GM12878 (cell line): ENCODE data around the gene CLDN5. TPM values are rescaled to one million over a fixed set of nuclear protein-coding genes. Genes with fewer than 3 reads are reported as not detected.

Experiments used
- ATAC-seq: fragments of 200-7000 bp; cut with Tn5 transposase; 3 replicates; pipeline ENCODE4 v1.9.1; 2020; ENCODE audit warnings: mild to moderate bottlenecking, moderate library complexity
- BruUV-seq: library from RNA; stranded (reverse); fragments of 400-500 nt; replicated peaks from 2 replicates; lab custom pipeline; 2021; lab: Mats Ljungman, UMichigan
- CTCF ChIA-PET: fragments of 300-600 bp; sonication (Branson Sonifier 250); formaldehyde crosslinking; extraction: SDS; loops from one replicate; lab custom pipeline; 2021; ENCODE audit warnings: inconsistent platforms; lab: Yijun Ruan, JAX
- POLR2A ChIA-PET: fragments of 350-600 bp; formaldehyde crosslinking; extraction: SDS; loops from one replicate; lab custom pipeline; 2021; ENCODE audit warnings: inconsistent platforms; lab: Charles Lee
- RAD21 ChIA-PET: fragments of 300-600 bp; sonication (Branson Sonifier 250); formaldehyde crosslinking; loops from one replicate; lab custom pipeline; 2023; ENCODE audit warnings: antibody characterized with exemption; ENCODE audit not compliant: unreplicated experiment; lab: Charles Lee
- SMC1A ChIA-PET: fragments of 300-600 bp; sonication (Branson Sonifier 250); formaldehyde crosslinking; loops from one replicate; lab custom pipeline; 2023; ENCODE audit not compliant: unreplicated experiment, uncharacterized antibody; lab: Charles Lee
- DNase-seq: peaks from one replicate; pipeline ENCODE4 v3.0.0-alpha.2; 2011; ENCODE audit warnings: low read depth, low spot score
- FAIRE-seq: peaks from 3 replicates; lab custom pipeline; 2011; peaks lifted over from hg19 to GRCh38; lab: Jason Lieb, UNC
- H2AFZ ChIP-seq: 2 replicates; pipeline ENCODE4 v1.6.0; 2011; ENCODE audit warnings: low read depth, low read length, control low read depth; ENCODE audit not compliant: control insufficient read depth
- H3K27ac ChIP-seq: 2 replicates; pipeline ENCODE4 v1.5.1; 2011; ENCODE audit warnings: control low read depth; ENCODE audit not compliant: control insufficient read depth, insufficient read depth
- H3K27me3 ChIP-seq, 2 experiments: replicated peaks in 1 of 2; 2 replicates each; pipeline versions ENCODE4 v1.6.0 to v1.6.1; 2011; ENCODE audit warnings: low read length in 1 of 2; ENCODE audit not compliant: control insufficient read depth in 2 of 2, insufficient read depth in 2 of 2
- H3K36me3 ChIP-seq, 2 experiments: 2 replicates each; pipeline ENCODE4 v1.5.1; 2011; ENCODE audit warnings: low read length in 1 of 2; ENCODE audit not compliant: control insufficient read depth in 2 of 2, insufficient read depth in 2 of 2
- H3K4me1 ChIP-seq: 2 replicates; pipeline ENCODE4 v1.6.1; 2011; ENCODE audit warnings: mild to moderate bottlenecking, low read length, moderate library complexity, mixed read lengths; ENCODE audit not compliant: control insufficient read depth, insufficient read depth
- H3K4me2 ChIP-seq: 2 replicates; pipeline ENCODE4 v1.6.0; 2011; ENCODE audit warnings: control low read depth; ENCODE audit not compliant: control insufficient read depth, insufficient read depth
- H3K4me3 ChIP-seq: fragments of 200-600 bp; sonication (generic); 2 replicates; pipeline ENCODE4 v1.5.1; 2016
- H3K79me2 ChIP-seq: 2 replicates; pipeline ENCODE4 v1.6.0; 2011; ENCODE audit warnings: low read length; ENCODE audit not compliant: control insufficient read depth, insufficient read depth
- H3K9ac ChIP-seq: 2 replicates; pipeline ENCODE4 v1.8.0; 2011; ENCODE audit warnings: low read length, control low read depth, mixed read lengths; ENCODE audit not compliant: control insufficient read depth, insufficient read depth
- H3K9me3 ChIP-seq: replicated peaks from 3 replicates; pipeline ENCODE4 v1.5.1; 2011; ENCODE audit warnings: mild to moderate bottlenecking, low read length; ENCODE audit not compliant: control insufficient read depth, insufficient read depth
- H4K20me1 ChIP-seq: 2 replicates; pipeline ENCODE4 v1.6.0; 2011; ENCODE audit not compliant: control insufficient read depth, insufficient read depth
- FOXK2 ChIP-seq: fragments of 450-650 bp; IDR thresholded peaks from 2 replicates; pipeline ENCODE4 v1.6.1; 2017; ENCODE audit warnings: mild to moderate bottlenecking, moderate library complexity
- JUND ChIP-seq: IDR thresholded peaks from 2 replicates; pipeline ENCODE4 v1.6.1; 2012; ENCODE audit warnings: low read depth, mild to moderate bottlenecking, low read length, improper control_type of control experiment, moderate library complexity
- LARP7 ChIP-seq: fragments of 450-650 bp; IDR thresholded peaks from 2 replicates; pipeline ENCODE4 v1.6.1; 2017; ENCODE audit warnings: mild to moderate bottlenecking
- SMC3 ChIP-seq: IDR thresholded peaks from 2 replicates; pipeline ENCODE4 v1.6.1; 2011; ENCODE audit warnings: low read length, improper control_type of control experiment, borderline replicate concordance
- STAT1 ChIP-seq: fragments of 450-650 bp; conservative IDR thresholded peaks from 2 replicates; pipeline ENCODE4 v1.6.1; 2014; ENCODE audit warnings: antibody characterized with exemption, mild to moderate bottlenecking
- WGBS: methylation state at CpG from one replicate; pipeline ENCODE4 v1.1.6; 2016; ENCODE audit warnings: low lambda C conversion rate; ENCODE audit not compliant: insufficient replicate concordance, insufficient coverage; ENCODE audit errors: missing lambda C conversion rate; 5-methylcytosine and 5-hydroxymethylcytosine counted together
- in situ Hi-C: fragments of 300-500 bp; cut with MboI; formaldehyde crosslinking; loops from 9 replicates; pipeline ENCODE4 v1.14.3; 2018; ENCODE audit warnings: mixed read lengths
- intact Hi-C: fragments of 100-400 bp; cut with micrococcal nuclease; formaldehyde crosslinking; loops from one replicate; pipeline ENCODE4 v1.14.2; 2022; ENCODE audit not compliant: unreplicated experiment
- polyA plus RNA-seq, 11 experiments: library from polyadenylated mRNA; depleted of rRNA in 4 of 11; unstranded in 6 of 11; stranded (reverse) in 5 of 11; fragments of >200 nt; fragmentation: Nextera tagmentation in 4 of 11; fragmentation: Illumina TruSeq in 1 of 11; extraction: Ambion mirVana in 4 of 11; extraction: Trizol in 1 of 11; gene quantifications; 1 replicate in 1 of 11; 2 replicates in 10 of 11; pipeline versions ENCODE4 v1.2.1 to v1.2.3, GENCODE V29; 2011 to 2016; ENCODE audit warnings: inconsistent platforms in 2 of 11, missing spikeins in 2 of 11, low read depth in 1 of 11
- total RNA-seq, 4 experiments: library from RNA; depleted of rRNA in 3 of 4; stranded (reverse); fragments of >200 nt in 3 of 4; fragmentation: Illumina TruSeq in 1 of 4; extraction: Trizol in 1 of 4; gene quantifications; 2 replicates each; pipeline versions ENCODE4 v1.2.1 to v1.2.3, GENCODE V29; 2013 to 2021
- TF ChIP-seq, protein P1 (sequence below): IDR thresholded peaks from 2 replicates; pipeline ENCODE4 v1.6.1; 2012; ENCODE audit warnings: improper control_type of control experiment, low read depth, low read length; ENCODE audit not compliant: insufficient replicate concordance
- TF ChIP-seq, protein P2 (sequence below): fragments of 450-650 bp; IDR thresholded peaks from 2 replicates; pipeline ENCODE4 v1.6.1; 2016; ENCODE audit warnings: mild to moderate bottlenecking, moderate library complexity, borderline replicate concordance
- TF ChIP-seq, protein P3 (sequence below): fragments of 450-650 bp; IDR thresholded peaks from 2 replicates; pipeline ENCODE4 v1.6.1; 2017; ENCODE audit warnings: low read depth, mild to moderate bottlenecking, moderate library complexity
- TF ChIP-seq, protein P4 (sequence below), 3 experiments: IDR thresholded peaks in 2 of 3; conservative IDR thresholded peaks in 1 of 3; 2 replicates each; pipeline ENCODE4 v1.5.1; 2011; ENCODE audit warnings: low read depth in 3 of 3, low read length in 3 of 3, mild to moderate bottlenecking in 3 of 3, control low read depth in 2 of 3, moderate library complexity in 2 of 3, inconsistent platforms in 1 of 3, mixed read lengths in 1 of 3; ENCODE audit not compliant: control insufficient read depth in 2 of 3, insufficient read depth in 1 of 3; ENCODE audit errors: extremely low read depth in 1 of 3

The CLDN5 gene
- total and polyA plus RNA-seq, 10 of the 15 experiments (the other 5 are each of a cell fraction or from before 2014, with no cell fraction given) = 0.15 TPM; not detected in 9

DNA sequence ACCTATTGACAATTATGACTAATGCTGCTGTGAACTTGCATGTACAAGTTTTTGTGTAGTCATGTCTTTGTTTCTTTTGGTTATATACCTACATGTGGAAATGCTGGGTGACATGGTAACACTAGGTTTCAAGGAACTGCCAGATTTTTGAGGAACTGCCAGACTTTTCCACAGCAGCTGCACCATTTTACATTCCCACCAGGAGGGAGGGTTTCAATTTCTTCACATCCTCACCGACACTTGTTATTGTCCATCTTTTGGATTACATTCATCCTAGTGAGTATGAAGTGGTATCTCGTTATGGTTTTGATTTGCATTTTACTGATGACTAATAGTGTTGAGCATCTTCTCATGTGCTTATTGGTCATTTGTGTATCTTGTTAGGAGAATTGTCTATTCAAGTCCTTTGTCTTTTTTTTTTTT lies 13.3 kb downstream of the CLDN5 start (continued):
- TF ChIP-seq, protein P1, sequence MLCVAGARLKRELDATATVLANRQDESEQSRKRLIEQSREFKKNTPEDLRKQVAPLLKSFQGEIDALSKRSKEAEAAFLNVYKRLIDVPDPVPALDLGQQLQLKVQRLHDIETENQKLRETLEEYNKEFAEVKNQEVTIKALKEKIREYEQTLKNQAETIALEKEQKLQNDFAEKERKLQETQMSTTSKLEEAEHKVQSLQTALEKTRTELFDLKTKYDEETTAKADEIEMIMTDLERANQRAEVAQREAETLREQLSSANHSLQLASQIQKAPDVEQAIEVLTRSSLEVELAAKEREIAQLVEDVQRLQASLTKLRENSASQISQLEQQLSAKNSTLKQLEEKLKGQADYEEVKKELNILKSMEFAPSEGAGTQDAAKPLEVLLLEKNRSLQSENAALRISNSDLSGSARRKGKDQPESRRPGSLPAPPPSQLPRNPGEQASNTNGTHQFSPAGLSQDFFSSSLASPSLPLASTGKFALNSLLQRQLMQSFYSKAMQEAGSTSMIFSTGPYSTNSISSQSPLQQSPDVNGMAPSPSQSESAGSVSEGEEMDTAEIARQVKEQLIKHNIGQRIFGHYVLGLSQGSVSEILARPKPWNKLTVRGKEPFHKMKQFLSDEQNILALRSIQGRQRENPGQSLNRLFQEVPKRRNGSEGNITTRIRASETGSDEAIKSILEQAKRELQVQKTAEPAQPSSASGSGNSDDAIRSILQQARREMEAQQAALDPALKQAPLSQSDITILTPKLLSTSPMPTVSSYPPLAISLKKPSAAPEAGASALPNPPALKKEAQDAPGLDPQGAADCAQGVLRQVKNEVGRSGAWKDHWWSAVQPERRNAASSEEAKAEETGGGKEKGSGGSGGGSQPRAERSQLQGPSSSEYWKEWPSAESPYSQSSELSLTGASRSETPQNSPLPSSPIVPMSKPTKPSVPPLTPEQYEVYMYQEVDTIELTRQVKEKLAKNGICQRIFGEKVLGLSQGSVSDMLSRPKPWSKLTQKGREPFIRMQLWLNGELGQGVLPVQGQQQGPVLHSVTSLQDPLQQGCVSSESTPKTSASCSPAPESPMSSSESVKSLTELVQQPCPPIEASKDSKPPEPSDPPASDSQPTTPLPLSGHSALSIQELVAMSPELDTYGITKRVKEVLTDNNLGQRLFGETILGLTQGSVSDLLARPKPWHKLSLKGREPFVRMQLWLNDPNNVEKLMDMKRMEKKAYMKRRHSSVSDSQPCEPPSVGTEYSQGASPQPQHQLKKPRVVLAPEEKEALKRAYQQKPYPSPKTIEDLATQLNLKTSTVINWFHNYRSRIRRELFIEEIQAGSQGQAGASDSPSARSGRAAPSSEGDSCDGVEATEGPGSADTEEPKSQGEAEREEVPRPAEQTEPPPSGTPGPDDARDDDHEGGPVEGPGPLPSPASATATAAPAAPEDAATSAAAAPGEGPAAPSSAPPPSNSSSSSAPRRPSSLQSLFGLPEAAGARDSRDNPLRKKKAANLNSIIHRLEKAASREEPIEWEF = no peak
- no peak for TF ChIP-seq SMC3
- no peak for TF ChIP-seq STAT1
- TF ChIP-seq, all 136 proteins: peak for 0

DNA sequence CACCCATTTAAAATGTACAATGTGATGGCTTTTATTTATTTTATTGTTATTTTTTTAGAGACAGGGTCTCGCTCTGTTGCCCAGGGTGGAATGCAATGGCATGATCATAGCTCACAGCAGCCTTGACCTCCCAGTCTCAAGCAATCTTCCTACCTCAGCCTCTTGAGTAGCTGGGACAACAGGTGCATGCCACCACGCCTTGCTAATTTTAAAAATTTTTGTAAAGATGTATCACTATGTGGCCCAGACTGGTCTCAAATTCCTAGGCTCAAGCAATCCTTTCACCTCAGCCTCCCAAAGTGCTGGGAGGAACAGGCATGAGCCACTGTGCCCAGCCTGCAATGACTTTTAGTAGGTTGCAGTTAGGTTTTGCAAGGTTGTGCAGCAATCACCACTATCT lies 14.3 kb downstream of the CLDN5 start:
- peaks cover 12 to 14% of the 10 kb centered on the region in 2 experiments; a peak in 3 of 4 replicates for H3K36me3 ChIP-seq
- H3K4me1 ChIP-seq = no peaks in the 10 kb centered on the region
- WGBS = 100% methylated on average over 2 of the region's 2 CpGs
- H3K27ac ChIP-seq = no peak overlapping the region
- H3K79me2 ChIP-seq = no peaks in the 10 kb centered on the region
- SMC1A ChIA-PET = no interaction called here
- H3K9me3 ChIP-seq = no peaks in the 10 kb centered on the region
- FAIRE-seq (no peak), ATAC-seq (no peak), DNase-seq (no peak)
- H4K20me1 ChIP-seq = no peaks in the 10 kb centered on the region
- BruUV-seq = no TSS peak
- H3K4me2 ChIP-seq = no peak overlapping the region
- no peaks in the 10 kb centered on the region for H3K27me3 ChIP-seq
- no peak overlapping the region for H3K9ac ChIP-seq
- in situ Hi-C loops (no loop called here), intact Hi-C loops (no loop called here)
- CTCF ChIA-PET = no interaction called here
- no peak overlapping the region for H2AFZ ChIP-seq
- RAD21 ChIA-PET = no interaction called here
- POLR2A ChIA-PET = no interaction called here
- H3K4me3 ChIP-seq = no peak overlapping the region
- TF ChIP-seq, protein P2, sequence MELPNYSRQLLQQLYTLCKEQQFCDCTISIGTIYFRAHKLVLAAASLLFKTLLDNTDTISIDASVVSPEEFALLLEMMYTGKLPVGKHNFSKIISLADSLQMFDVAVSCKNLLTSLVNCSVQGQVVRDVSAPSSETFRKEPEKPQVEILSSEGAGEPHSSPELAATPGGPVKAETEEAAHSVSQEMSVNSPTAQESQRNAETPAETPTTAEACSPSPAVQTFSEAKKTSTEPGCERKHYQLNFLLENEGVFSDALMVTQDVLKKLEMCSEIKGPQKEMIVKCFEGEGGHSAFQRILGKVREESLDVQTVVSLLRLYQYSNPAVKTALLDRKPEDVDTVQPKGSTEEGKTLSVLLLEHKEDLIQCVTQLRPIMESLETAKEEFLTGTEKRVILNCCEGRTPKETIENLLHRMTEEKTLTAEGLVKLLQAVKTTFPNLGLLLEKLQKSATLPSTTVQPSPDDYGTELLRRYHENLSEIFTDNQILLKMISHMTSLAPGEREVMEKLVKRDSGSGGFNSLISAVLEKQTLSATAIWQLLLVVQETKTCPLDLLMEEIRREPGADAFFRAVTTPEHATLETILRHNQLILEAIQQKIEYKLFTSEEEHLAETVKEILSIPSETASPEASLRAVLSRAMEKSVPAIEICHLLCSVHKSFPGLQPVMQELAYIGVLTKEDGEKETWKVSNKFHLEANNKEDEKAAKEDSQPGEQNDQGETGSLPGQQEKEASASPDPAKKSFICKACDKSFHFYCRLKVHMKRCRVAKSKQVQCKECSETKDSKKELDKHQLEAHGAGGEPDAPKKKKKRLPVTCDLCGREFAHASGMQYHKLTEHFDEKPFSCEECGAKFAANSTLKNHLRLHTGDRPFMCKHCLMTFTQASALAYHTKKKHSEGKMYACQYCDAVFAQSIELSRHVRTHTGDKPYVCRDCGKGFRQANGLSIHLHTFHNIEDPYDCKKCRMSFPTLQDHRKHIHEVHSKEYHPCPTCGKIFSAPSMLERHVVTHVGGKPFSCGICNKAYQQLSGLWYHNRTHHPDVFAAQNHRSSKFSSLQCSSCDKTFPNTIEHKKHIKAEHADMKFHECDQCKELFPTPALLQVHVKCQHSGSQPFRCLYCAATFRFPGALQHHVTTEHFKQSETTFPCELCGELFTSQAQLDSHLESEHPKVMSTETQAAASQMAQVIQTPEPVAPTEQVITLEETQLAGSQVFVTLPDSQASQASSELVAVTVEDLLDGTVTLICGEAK = no peak
- TF ChIP-seq FOXK2 (no peak), LARP7 (no peak), JUND (no peak)
- TF ChIP-seq, protein P3, sequence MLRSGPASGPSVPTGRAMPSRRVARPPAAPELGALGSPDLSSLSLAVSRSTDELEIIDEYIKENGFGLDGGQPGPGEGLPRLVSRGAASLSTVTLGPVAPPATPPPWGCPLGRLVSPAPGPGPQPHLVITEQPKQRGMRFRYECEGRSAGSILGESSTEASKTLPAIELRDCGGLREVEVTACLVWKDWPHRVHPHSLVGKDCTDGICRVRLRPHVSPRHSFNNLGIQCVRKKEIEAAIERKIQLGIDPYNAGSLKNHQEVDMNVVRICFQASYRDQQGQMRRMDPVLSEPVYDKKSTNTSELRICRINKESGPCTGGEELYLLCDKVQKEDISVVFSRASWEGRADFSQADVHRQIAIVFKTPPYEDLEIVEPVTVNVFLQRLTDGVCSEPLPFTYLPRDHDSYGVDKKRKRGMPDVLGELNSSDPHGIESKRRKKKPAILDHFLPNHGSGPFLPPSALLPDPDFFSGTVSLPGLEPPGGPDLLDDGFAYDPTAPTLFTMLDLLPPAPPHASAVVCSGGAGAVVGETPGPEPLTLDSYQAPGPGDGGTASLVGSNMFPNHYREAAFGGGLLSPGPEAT = no peak
- TF ChIP-seq, protein P4, sequence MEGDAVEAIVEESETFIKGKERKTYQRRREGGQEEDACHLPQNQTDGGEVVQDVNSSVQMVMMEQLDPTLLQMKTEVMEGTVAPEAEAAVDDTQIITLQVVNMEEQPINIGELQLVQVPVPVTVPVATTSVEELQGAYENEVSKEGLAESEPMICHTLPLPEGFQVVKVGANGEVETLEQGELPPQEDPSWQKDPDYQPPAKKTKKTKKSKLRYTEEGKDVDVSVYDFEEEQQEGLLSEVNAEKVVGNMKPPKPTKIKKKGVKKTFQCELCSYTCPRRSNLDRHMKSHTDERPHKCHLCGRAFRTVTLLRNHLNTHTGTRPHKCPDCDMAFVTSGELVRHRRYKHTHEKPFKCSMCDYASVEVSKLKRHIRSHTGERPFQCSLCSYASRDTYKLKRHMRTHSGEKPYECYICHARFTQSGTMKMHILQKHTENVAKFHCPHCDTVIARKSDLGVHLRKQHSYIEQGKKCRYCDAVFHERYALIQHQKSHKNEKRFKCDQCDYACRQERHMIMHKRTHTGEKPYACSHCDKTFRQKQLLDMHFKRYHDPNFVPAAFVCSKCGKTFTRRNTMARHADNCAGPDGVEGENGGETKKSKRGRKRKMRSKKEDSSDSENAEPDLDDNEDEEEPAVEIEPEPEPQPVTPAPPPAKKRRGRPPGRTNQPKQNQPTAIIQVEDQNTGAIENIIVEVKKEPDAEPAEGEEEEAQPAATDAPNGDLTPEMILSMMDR (IDR thresholded peaks at IDR 0.05 in 2 of 3, conservative IDR thresholded peaks at IDR 0.05 in 1 of 3; ENCODE audit: control insufficient read depth in 2 of 3, extremely low read depth in 1 of 3, insufficient read depth in 1 of 3, low read depth in 3 of 3, low read length in 3 of 3) = no peak
